Endothelial cell of umbilical vein (primary cell): ENCODE results near the gene GRIA1. TPM values are rescaled to one million over a fixed set of nuclear protein-coding genes. Genes with fewer than 3 reads are reported as not detected.
A peak's percentile ranks its signal among the peaks of the same experiment; 100 is the strongest.

Experiments
- BruUV-seq: library from RNA; stranded (reverse); fragments of 400-500 nt; replicated peaks from 2 replicates; lab custom pipeline; 2021; lab: Mats Ljungman, UMichigan
- CTCF ChIA-PET: fragments of 300-600, 350-600 bp; sonication (Branson Sonifier 250); formaldehyde crosslinking; loops from one replicate; lab custom pipeline; 2021; ENCODE audit warnings: antibody characterized with exemption, inconsistent platforms; lab: Charles Lee
- POLR2A ChIA-PET: fragments of 300-600, 350-600 bp; sonication (Branson Sonifier 250); formaldehyde crosslinking; loops from one replicate; lab custom pipeline; 2021; ENCODE audit warnings: antibody characterized with exemption, inconsistent platforms; lab: Charles Lee
- DNase-seq: peaks from one replicate; pipeline ENCODE4 v3.0.0-alpha.2; 2011; ENCODE audit warnings: low read depth, low spot score
- FAIRE-seq: peaks from 2 replicates; lab custom pipeline; 2011; peaks lifted over from hg19 to GRCh38; lab: Jason Lieb, UNC
- H2AFZ ChIP-seq: 2 replicates; pipeline ENCODE4 v1.6.0; 2012; ENCODE audit warnings: low read depth, low read length, control low read depth, inconsistent platforms
- H3K27ac ChIP-seq: 2 replicates; pipeline ENCODE4 v1.5.1; 2011; ENCODE audit warnings: low read depth, mild to moderate bottlenecking, control low read depth, low read length, moderate library complexity; ENCODE audit not compliant: insufficient read depth
- H3K27me3 ChIP-seq, 2 experiments: 2 replicates each; pipeline versions ENCODE4 v1.6.0 to v1.6.1; 2011; ENCODE audit warnings: low read length in 2 of 2, mixed read lengths in 1 of 2; ENCODE audit not compliant: control insufficient read depth in 2 of 2, insufficient read depth in 2 of 2
- H3K36me3 ChIP-seq, 2 experiments: 2 replicates in 1 of 2; 3 replicates in 1 of 2; pipeline ENCODE4 v1.5.1; 2011; ENCODE audit warnings: low read length in 2 of 2, mild to moderate bottlenecking in 1 of 2, moderate library complexity in 1 of 2; ENCODE audit not compliant: control insufficient read depth in 2 of 2, insufficient read depth in 2 of 2; ENCODE audit errors: extremely low read depth in 1 of 2
- H3K4me1 ChIP-seq: 3 replicates; pipeline ENCODE4 v1.5.1; 2011; ENCODE audit warnings: mild to moderate bottlenecking, low read length; ENCODE audit not compliant: control insufficient read depth, insufficient read depth; ENCODE audit errors: extremely low read depth
- H3K4me2 ChIP-seq: 2 replicates; pipeline ENCODE4 v1.6.1; 2011; ENCODE audit warnings: low read length, control low read depth, mixed read lengths; ENCODE audit not compliant: insufficient read depth
- H3K4me3 ChIP-seq, 3 experiments: fragments of 200-600 bp in 1 of 3; sonication (generic), shearing (Covaris generic) in 1 of 3; replicated peaks in 1 of 3; 2 replicates each; pipeline ENCODE4 v1.5.1; 2011 to 2016; ENCODE audit warnings: control low read depth in 3 of 3, low read length in 3 of 3, mild to moderate bottlenecking in 2 of 3, inconsistent platforms in 1 of 3, low read depth in 1 of 3, moderate library complexity in 1 of 3; ENCODE audit not compliant: insufficient read depth in 1 of 3
- H3K79me2 ChIP-seq: 2 replicates; pipeline ENCODE4 v1.6.0; 2012; ENCODE audit warnings: low read length, inconsistent platforms; ENCODE audit not compliant: control insufficient read depth, insufficient read depth
- H3K9ac ChIP-seq: replicated peaks from 2 replicates; pipeline ENCODE3; 2011; ENCODE audit warnings: low read length, control low read depth; ENCODE audit not compliant: insufficient read depth; ENCODE audit errors: extremely low read depth
- H3K9me1 ChIP-seq: replicated peaks from 3 replicates; pipeline ENCODE4 v1.6.0; 2011; ENCODE audit warnings: mild to moderate bottlenecking, low read length; ENCODE audit not compliant: control insufficient read depth, insufficient read depth; ENCODE audit errors: extremely low read depth
- H3K9me3 ChIP-seq: replicated peaks from 2 replicates; pipeline ENCODE4 v1.5.1; 2012; ENCODE audit warnings: low read length, inconsistent platforms; ENCODE audit not compliant: control insufficient read depth, insufficient read depth
- H4K20me1 ChIP-seq: replicated peaks from 2 replicates; pipeline ENCODE3; 2011; ENCODE audit warnings: mild to moderate bottlenecking, low read length; ENCODE audit not compliant: control insufficient read depth, insufficient read depth; ENCODE audit errors: extremely low read depth
- CTCF ChIP-seq, 2 donors: IDR thresholded peaks; 1 replicate in 1 of 2; 2 replicates in 1 of 2; pipeline ENCODE4 v1.5.1; 2011; ENCODE audit warnings: low read length in 2 of 2, mild to moderate bottlenecking in 2 of 2, moderate library complexity in 2 of 2, control low read depth in 1 of 2, inconsistent platforms in 1 of 2, low read depth in 1 of 2; ENCODE audit not compliant: insufficient read depth in 1 of 2; ENCODE audit errors: extremely low read depth in 1 of 2
- EZH2 ChIP-seq: IDR thresholded peaks from 2 replicates; pipeline ENCODE4 v1.6.1; 2012; ENCODE audit warnings: borderline replicate concordance, low read depth, mild to moderate bottlenecking, moderate library complexity, low read length, inconsistent platforms; ENCODE audit not compliant: severe bottlenecking
- FOS ChIP-seq: IDR thresholded peaks from 2 replicates; pipeline ENCODE4 v1.6.1; 2011; ENCODE audit warnings: mild to moderate bottlenecking, low read length, moderate library complexity, borderline replicate concordance; ENCODE audit not compliant: insufficient read depth
- GATA2 ChIP-seq: IDR thresholded peaks from 2 replicates; pipeline ENCODE4 v1.7.0; 2011; ENCODE audit warnings: low read depth, mild to moderate bottlenecking, moderate library complexity, mixed read lengths, low read length; ENCODE audit not compliant: insufficient read length, insufficient read depth
- JUN ChIP-seq: IDR thresholded peaks from 2 replicates; pipeline ENCODE4 v1.6.1; 2011; ENCODE audit warnings: borderline replicate concordance, low read depth; ENCODE audit not compliant: insufficient read length, insufficient read depth
- MAX ChIP-seq: IDR thresholded peaks from 2 replicates; pipeline ENCODE4 v1.6.1; 2011; ENCODE audit not compliant: insufficient read depth, insufficient read length
- MYC ChIP-seq: IDR thresholded peaks from one replicate; pipeline ENCODE4 v1.6.1; 2011; ENCODE audit warnings: mild to moderate bottlenecking, low read depth, low read length
- POLR2A ChIP-seq: IDR thresholded peaks from 2 replicates; pipeline ENCODE4 v1.6.1; 2012; ENCODE audit warnings: low read depth, mild to moderate bottlenecking, control low read depth, low read length
- dilution Hi-C: fragments of 300-500 bp; cut with MboI; formaldehyde crosslinking; loops from one replicate; pipeline ENCODE4 v1.15.0; 2019; ENCODE audit warnings: low sequenced_read_pairs; ENCODE audit not compliant: extremely low pct_ligation_motif_present
- intact Hi-C: fragments of 100-400 bp; cut with micrococcal nuclease; formaldehyde crosslinking; loops from one replicate; pipeline ENCODE4 v1.10.0; 2022
- polyA plus RNA-seq, 4 experiments: library from polyadenylated mRNA; depleted of rRNA in 3 of 4; stranded (reverse) in 3 of 4; unstranded in 1 of 4; fragments of >200 nt; gene quantifications; 2 replicates each; pipeline versions ENCODE4 v1.2.1 to v1.2.3, GENCODE V29; 2011 to 2012; ENCODE audit warnings: missing spikeins in 1 of 4
- total RNA-seq: library from RNA; stranded (reverse); gene quantifications from 2 replicates; pipeline ENCODE4 v1.2.3, GENCODE V29; 2021

The GRIA1 gene
- total and polyA plus RNA-seq, 2 donors (not counting 3 experiments of a cell fraction or from before 2014, with no cell fraction given) = not detected

GRCh38 chr5:153632748-153633290, 142.3 kb downstream of the GRIA1 start:
- TF ChIP-seq FOS = no peak
- TF ChIP-seq POLR2A = no peak
- no peak for TF ChIP-seq MAX
- TF ChIP-seq JUN = no peak
- TF ChIP-seq MYC = no peak
- TF ChIP-seq CTCF (IDR thresholded peaks at IDR 0.05; ENCODE audit: extremely low read depth in 1 of 2, insufficient read depth in 1 of 2, low read depth in 1 of 2, low read length in 2 of 2) = no peak
- TF ChIP-seq EZH2 = no peak
- no peak for TF ChIP-seq GATA2
- Histone ChIP-seq H3K9me3 (no peaks in the 10 kb centered on the region), H3K79me2 (no peaks in the 10 kb centered on the region), H3K4me2 (no peak overlapping the region), H3K9me1 (no peaks in the 10 kb centered on the region), H3K27me3 (no peaks in the 10 kb centered on the region), H3K4me3 (no peak overlapping the region), H3K36me3 (no peaks in the 10 kb centered on the region), H3K27ac (no peak overlapping the region), H3K9ac (no peak overlapping the region), H3K4me1 (peaks cover 16% of the 10 kb centered on the region), H4K20me1 (no peaks in the 10 kb centered on the region), H2AFZ (peak overlapping the region; percentile 7)
- intact Hi-C loops (no loop called here), dilution Hi-C loops (no loop called here)
- ChIA-PET POLR2A (no interaction called here), CTCF (no interaction called here)
- FAIRE-seq (no peak), DNase-seq (no peak)
- BruUV-seq = no TSS peak
